Aorta (tissue), 5 donors: ENCODE results near the gene VTI1A. TPM values are rescaled to one million over a fixed set of nuclear protein-coding genes. Genes with fewer than 3 reads are reported as not detected.
"Not testable (repeated sequence)": the region's sequence is repeated elsewhere in the genome, so short reads cannot be mapped to it uniquely, and the experiment has no call there.

Experiments
- ATAC-seq: fragments of 200-7000 bp; cut with Tn5 transposase; one replicate; pipeline ENCODE4 v1.9.1; 2022; ENCODE audit warnings: moderate library complexity; ENCODE audit not compliant: low FRiP score
- DNase-seq, 2 donors: peaks; one replicate each; pipeline ENCODE4 v3.0.0-alpha.2; 2020
- H3K27ac ChIP-seq, 2 donors: one replicate each; pipeline ENCODE4 v1.5.1; 2013; ENCODE audit warnings: low read length in 2 of 2, mild to moderate bottlenecking in 2 of 2, moderate library complexity in 2 of 2, control low read depth in 1 of 2, inconsistent platforms in 1 of 2, low read depth in 1 of 2
- H3K27me3 ChIP-seq, 2 donors: one replicate each; pipeline ENCODE4 v1.6.1; 2013; ENCODE audit warnings: control low read depth in 1 of 2, low read length in 1 of 2, mild to moderate bottlenecking in 1 of 2, moderate library complexity in 1 of 2; ENCODE audit not compliant: insufficient read depth in 2 of 2, control insufficient read depth in 1 of 2
- H3K36me3 ChIP-seq, 2 donors: one replicate each; pipeline ENCODE4 v1.6.1; 2013; ENCODE audit warnings: control low read depth in 1 of 2, low read length in 1 of 2, mild to moderate bottlenecking in 1 of 2; ENCODE audit not compliant: insufficient read depth in 2 of 2, control insufficient read depth in 1 of 2
- H3K4me1 ChIP-seq, 2 donors: one replicate each; pipeline ENCODE4 v1.6.1; 2013; ENCODE audit warnings: low read length in 2 of 2, control low read depth in 1 of 2, mild to moderate bottlenecking in 1 of 2, moderate library complexity in 1 of 2; ENCODE audit not compliant: insufficient read depth in 2 of 2, control insufficient read depth in 1 of 2
- H3K4me3 ChIP-seq, 2 donors: one replicate each; pipeline ENCODE4 v1.5.1; 2013; ENCODE audit warnings: low read length in 2 of 2, control low read depth in 1 of 2, mild to moderate bottlenecking in 1 of 2
- H3K9me3 ChIP-seq: one replicate; pipeline ENCODE4 v1.6.1; 2013; ENCODE audit warnings: mild to moderate bottlenecking, low read length; ENCODE audit not compliant: control insufficient read depth
- WGBS, 2 donors: extraction: QIAGEN DNeasy Blood & Tissue Kit; methylation state at CpG; one replicate each; pipeline ENCODE4 v1.1.7; 2013; 5-methylcytosine and 5-hydroxymethylcytosine counted together
- intact Hi-C, 2 donors: fragments of 100-400 bp; cut with DNase I; formaldehyde crosslinking; loops; one replicate each; pipeline versions ENCODE4 v1.14.2 to v1.15.0; 2022
- polyA plus RNA-seq, 2 donors: library from polyadenylated mRNA; stranded (reverse); fragments of 200-250 nt; gene quantifications; one replicate each; pipeline ENCODE4 v1.2.3, GENCODE V29; 2013
- total RNA-seq, 2 donors: library from RNA; stranded (reverse); fragmentation: NEBNext Ultra II Directional; extraction: Animal tissue kit (Norgen Biotek cat#: 25700); gene quantifications; one replicate each; pipeline ENCODE4 v1.2.1, GENCODE V29; 2021
- donor health status: healthy with polysubstance abuse.
- donor health status: Bipolar disorder and iron deficiency.
- donor health status: DM: no; HTN: no; CAD: no.
- donor health status: DM: no; HTN: no; CAD: no.
- donor health status: DM: yes; HTN: yes; CAD: no.

VTI1A gene
- total and polyA plus RNA-seq, 4 donors, result 8.6 to 43.1 (median 23.2) TPM

DNA sequence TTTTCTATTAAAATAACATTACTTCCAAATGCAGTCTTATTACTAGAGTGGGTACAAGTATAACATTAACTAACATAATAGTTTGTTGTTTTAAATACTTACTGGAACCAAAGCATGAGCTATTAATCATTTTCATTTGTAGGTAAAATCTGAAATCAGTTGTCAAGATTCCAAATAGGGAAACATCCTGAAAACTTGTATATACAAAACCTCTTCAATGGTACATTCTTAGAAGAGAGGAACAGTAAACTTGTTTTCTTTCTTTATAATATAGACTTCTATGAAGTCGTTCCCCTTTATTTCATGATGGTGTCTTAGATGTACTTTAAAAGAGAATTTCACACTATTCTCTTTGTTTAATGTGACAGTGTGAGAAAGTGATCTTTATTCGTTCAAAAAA, 85.9 kb downstream of the VTI1A start:
- H3K4me1 ChIP-seq, result peaks cover 0 to 3% of the 10 kb centered on the region in 2 donors
- intact Hi-C loops, result no loop called here
- no peaks in the 10 kb centered on the region for H3K36me3 ChIP-seq
- no peaks in the 10 kb centered on the region for H3K27me3 ChIP-seq
- ATAC-seq (no peak), DNase-seq (no peak)
- no peaks in the 10 kb centered on the region for H3K9me3 ChIP-seq
- no peak overlapping the region for H3K27ac ChIP-seq
- H3K4me3 ChIP-seq, result no peak overlapping the region
- WGBS, 2 donors, result 82 to 87% methylated on average over 2 of the region's 2 CpGs

- DNase-seq (no peak), ATAC-seq (no peak)
- Histone ChIP-seq H3K9me3 (no peaks in the 10 kb centered on the region), H3K27ac (no peak overlapping the region), H3K27me3 (no peaks in the 10 kb centered on the region), H3K4me1 (peaks cover 0 to 3% of the 10 kb centered on the region in 2 donors), H3K4me3 (no peak overlapping the region), H3K36me3 (no peaks in the 10 kb centered on the region)
- intact Hi-C loops, result no loop called here
- WGBS, 2 donors, result 48 to 63% methylated on average over 1 of the region's 1 CpG
These were observed 86.9 kb downstream of the VTI1A start for GRCh38 chr10:112533916-112534315.

DNA sequence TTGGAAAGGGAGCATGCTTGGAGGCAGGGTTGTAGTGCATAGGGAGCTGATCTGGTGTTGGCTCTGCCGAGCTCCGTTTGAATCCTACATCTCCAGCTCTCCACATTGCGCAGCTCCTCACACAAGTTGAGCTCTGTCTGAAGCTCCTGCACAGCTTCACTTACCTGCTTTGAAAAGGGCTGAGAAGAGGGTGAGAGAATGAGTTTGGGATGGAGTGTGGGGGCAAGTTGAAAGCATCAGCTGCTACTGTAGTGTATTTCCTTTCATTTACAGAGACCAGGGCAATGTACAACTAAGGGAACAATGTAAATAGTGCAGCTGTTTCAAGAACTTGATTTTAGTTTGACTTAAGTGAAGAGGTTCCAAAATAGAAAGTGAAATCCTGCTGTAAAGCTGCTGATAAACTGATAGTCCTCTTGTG, 88.5 kb downstream of the VTI1A start:
- 71 to 72% methylated on average over 3 of the region's 3 CpGs for WGBS, 2 donors
- ATAC-seq, result no peak
- H3K36me3 ChIP-seq, result no peaks in the 10 kb centered on the region

GRCh38 chr10:112536663-112537062, 89.6 kb downstream of the VTI1A start:
- H3K27me3 ChIP-seq, result no peaks in the 10 kb centered on the region
- H3K27ac ChIP-seq, result no peak overlapping the region
- no peaks in the 10 kb centered on the region for H3K36me3 ChIP-seq
- no peaks in the 10 kb centered on the region for H3K9me3 ChIP-seq
- ATAC-seq (no peak), DNase-seq (no peak)
- no peak overlapping the region for H3K4me3 ChIP-seq
- intact Hi-C loops, result no loop called here
- WGBS, 2 donors, result 94 to 97% methylated on average over 8 of the region's 8 CpGs
- H3K4me1 ChIP-seq, result peaks cover 0 to 3% of the 10 kb centered on the region in 2 donors

More for the DNA sequence above, 88.5 kb downstream of the VTI1A start:
- Histone ChIP-seq H3K27ac (no peak overlapping the region), H3K4me3 (no peak overlapping the region), H3K4me1 (peaks cover 0 to 3% of the 10 kb centered on the region in 2 donors), H3K9me3 (no peaks in the 10 kb centered on the region), H3K27me3 (no peaks in the 10 kb centered on the region)
- intact Hi-C loops, result no loop called here
- DNase-seq, result no peak

DNA sequence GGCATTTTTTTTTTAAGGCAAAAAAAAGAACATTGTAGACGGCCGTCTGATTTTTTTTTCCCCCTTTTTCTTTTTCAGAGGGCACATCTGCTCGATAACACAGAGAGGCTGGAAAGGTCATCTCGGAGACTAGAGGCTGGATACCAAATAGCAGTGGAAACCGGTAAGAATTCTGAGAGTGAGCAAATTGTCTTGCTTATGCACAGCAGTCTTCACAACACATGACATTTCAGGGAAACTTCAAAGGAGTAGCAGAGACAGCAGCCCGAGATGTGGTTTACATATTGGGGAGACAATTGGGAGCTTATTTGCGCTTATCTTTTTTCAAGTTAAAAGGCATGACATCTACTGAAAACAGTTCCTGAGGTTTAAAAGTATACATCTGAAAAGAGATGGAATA, 91.2 kb downstream of the VTI1A start:
- WGBS, 2 donors, result 83 to 88% methylated on average over 7 of the region's 7 CpGs
- H3K27ac ChIP-seq, result no peak overlapping the region
- H3K4me3 ChIP-seq, result no peak overlapping the region
- H3K27me3 ChIP-seq, result no peaks in the 10 kb centered on the region
- ATAC-seq, result no peak
- H3K9me3 ChIP-seq, result no peaks in the 10 kb centered on the region
- intact Hi-C loops, result no loop called here
- no peaks in the 10 kb centered on the region for H3K36me3 ChIP-seq
- DNase-seq, result no peak
- peaks cover 0 to 3% of the 10 kb centered on the region in 2 donors for H3K4me1 ChIP-seq

DNA sequence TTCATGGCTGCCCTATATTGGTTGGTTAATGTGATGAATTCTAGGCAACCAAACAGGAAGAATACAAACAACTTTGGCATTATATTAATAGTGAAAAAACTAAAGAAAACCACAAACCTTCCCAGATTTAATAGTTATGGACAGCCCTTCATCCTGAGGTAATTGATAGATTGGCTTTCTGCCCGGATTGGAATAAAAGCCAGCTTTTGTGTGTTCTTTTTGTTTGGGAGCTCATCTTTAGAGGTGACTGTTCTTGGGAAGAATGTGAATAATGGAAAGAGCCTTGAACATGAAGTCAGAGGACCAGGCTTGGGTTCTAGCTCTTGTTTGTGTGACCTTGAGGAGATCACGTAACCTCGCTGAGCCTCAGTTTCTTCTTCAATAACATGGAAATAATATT, 92.3 kb downstream of the VTI1A start:
- Histone ChIP-seq H3K9me3 (no peaks in the 10 kb centered on the region), H3K4me1 (peaks cover 0 to 3% of the 10 kb centered on the region in 2 donors), H3K36me3 (no peaks in the 10 kb centered on the region), H3K4me3 (no peak overlapping the region), H3K27ac (no peak overlapping the region), H3K27me3 (no peaks in the 10 kb centered on the region)
- no peak for DNase-seq
- no peak for ATAC-seq
- 95 to 96% methylated on average over 3 of the region's 3 CpGs for WGBS, 2 donors
- intact Hi-C loops, result no loop called here

- intact Hi-C loops, H3K4me3 ChIP-seq, H3K27ac ChIP-seq, ATAC-seq, H3K27me3 ChIP-seq, DNase-seq, H3K9me3 ChIP-seq, H3K4me1 ChIP-seq, H3K36me3 ChIP-seq: not testable (repeated sequence)
- WGBS, 2 donors, result 94 to 99% methylated on average over 5 of the region's 5 CpGs
These were observed 95.8 kb downstream of the VTI1A start for GRCh38 chr10:112542823-112543222.

DNA sequence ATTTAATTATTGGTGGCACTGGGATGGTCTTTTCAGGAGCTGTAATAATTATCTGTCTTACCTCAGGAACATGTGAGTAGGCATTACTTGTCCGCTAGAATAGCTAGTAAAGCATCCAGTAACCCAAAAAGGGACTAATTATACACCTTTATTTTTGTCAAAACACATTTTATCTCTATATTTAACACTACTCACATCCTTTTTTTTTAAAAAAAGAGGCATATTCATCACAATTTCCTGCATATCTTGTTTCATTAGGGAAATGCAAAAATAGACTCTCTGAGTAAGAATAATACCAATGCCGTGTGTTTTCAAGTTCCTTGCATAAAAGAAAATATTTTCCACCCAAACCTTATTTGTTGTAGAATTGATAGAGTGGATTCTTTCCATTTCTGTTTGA, 99.5 kb downstream of the VTI1A start:
- Histone ChIP-seq H3K36me3 (no peaks in the 10 kb centered on the region), H3K27ac (no peak overlapping the region), H3K9me3 (no peaks in the 10 kb centered on the region), H3K27me3 (no peaks in the 10 kb centered on the region), H3K4me3 (no peak overlapping the region), H3K4me1 (no peaks in the 10 kb centered on the region)
- no peak for DNase-seq
- intact Hi-C loops, result no loop called here
- WGBS, 2 donors, result 7 to 19% methylated on average over 2 of the region's 2 CpGs
- no peak for ATAC-seq

DNA sequence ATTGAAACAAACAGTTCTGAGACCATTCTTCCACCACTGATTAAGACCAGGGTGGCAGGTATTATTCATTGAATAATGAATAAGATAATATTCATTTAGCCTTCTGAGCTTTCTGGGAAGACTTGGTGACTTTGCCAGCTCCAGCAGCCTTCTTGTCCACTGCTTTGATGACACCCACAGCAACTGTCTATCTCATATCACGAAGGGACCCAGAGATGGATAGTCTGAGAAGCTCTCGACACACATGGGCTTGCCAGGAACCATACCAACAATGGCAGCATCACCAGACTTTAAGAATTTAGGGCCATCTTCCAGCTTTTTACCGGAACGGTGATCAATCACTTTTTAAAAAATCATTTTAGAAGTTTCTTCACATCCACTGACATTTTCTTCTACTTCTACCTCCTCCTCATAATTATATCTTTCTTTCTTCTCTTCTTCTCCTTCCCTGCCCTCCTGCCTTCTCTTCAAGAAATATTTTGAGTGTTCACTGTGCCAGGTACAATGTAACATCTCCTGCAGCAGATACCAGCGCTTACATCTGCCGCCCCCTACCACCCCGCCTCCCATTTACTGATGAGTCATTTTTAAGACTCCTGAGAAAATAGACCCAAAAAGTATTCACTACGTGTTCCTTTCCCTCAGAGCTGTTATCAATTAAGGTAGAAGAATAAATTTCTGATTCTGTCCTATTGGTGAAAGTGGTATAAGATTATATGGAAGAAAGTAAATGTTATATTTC, 101.7 kb downstream of the VTI1A start:
- DNase-seq (no peak), ATAC-seq (no peak)
- intact Hi-C loops, result no loop called here
- Histone ChIP-seq H3K4me3 (no peak overlapping the region), H3K9me3 (no peaks in the 10 kb centered on the region), H3K27ac (no peak overlapping the region), H3K4me1 (no peaks in the 10 kb centered on the region), H3K36me3 (no peaks in the 10 kb centered on the region), H3K27me3 (no peaks in the 10 kb centered on the region)
- 96 to 97% methylated on average over 8 of the region's 8 CpGs for WGBS, 2 donors
